Astrocyte (in vitro differentiated cells and primary cell): ENCODE results near the gene APOA5. TPM values are rescaled to one million over a fixed set of nuclear protein-coding genes. Genes with fewer than 3 reads are reported as not detected.

Source experiments
- DNase-seq: peaks from one replicate; pipeline ENCODE4 v3.0.0-alpha.2; 2010; ENCODE audit warnings: low read depth
- FAIRE-seq: peaks from 2 replicates; lab custom pipeline; 2011; peaks lifted over from hg19 to GRCh38; lab: Jason Lieb, UNC
- H2AFZ ChIP-seq: 2 replicates; pipeline ENCODE4 v1.6.0; 2012; ENCODE audit warnings: low read depth, low read length, inconsistent platforms
- H3K27ac ChIP-seq: 2 replicates; pipeline ENCODE4 v1.5.1; 2011; ENCODE audit warnings: low read depth, low read length, inconsistent platforms
- H3K27me3 ChIP-seq: 2 replicates; pipeline ENCODE4 v1.6.0; 2011; ENCODE audit warnings: low read length, inconsistent platforms; ENCODE audit not compliant: insufficient read depth
- H3K36me3 ChIP-seq: 2 replicates; pipeline ENCODE4 v1.5.1; 2011; ENCODE audit warnings: low read length, inconsistent platforms; ENCODE audit not compliant: insufficient read depth
- H3K4me1 ChIP-seq: 2 replicates; pipeline ENCODE4 v1.5.1; 2011; ENCODE audit warnings: low read length, inconsistent platforms; ENCODE audit not compliant: insufficient read depth
- H3K4me2 ChIP-seq: 2 replicates; pipeline ENCODE4 v1.6.0; 2012; ENCODE audit warnings: low read length, inconsistent platforms
- H3K4me3 ChIP-seq: 2 replicates; pipeline ENCODE4 v1.5.1; 2011; ENCODE audit warnings: low read depth, mild to moderate bottlenecking, low read length, inconsistent platforms; ENCODE audit not compliant: insufficient read depth
- H3K79me2 ChIP-seq: 2 replicates; pipeline ENCODE4 v1.6.0; 2012; ENCODE audit warnings: mild to moderate bottlenecking, low read length, inconsistent platforms; ENCODE audit not compliant: insufficient read depth
- H3K9ac ChIP-seq: 2 replicates; pipeline ENCODE4 v1.6.0; 2012; ENCODE audit warnings: mild to moderate bottlenecking, low read length, inconsistent platforms
- H3K9me3 ChIP-seq: 2 replicates; pipeline ENCODE4 v1.5.1; 2012; ENCODE audit warnings: low read depth, mild to moderate bottlenecking, low read length, inconsistent platforms; ENCODE audit not compliant: insufficient read depth
- H4K20me1 ChIP-seq: 2 replicates; pipeline ENCODE4 v1.6.0; 2012; ENCODE audit warnings: low read length, inconsistent platforms; ENCODE audit not compliant: insufficient read depth
- H3K27ac Mint-ChIP-seq: one replicate; pipeline ENCODE4 v1.8.0; 2021; ENCODE audit warnings: mild to moderate bottlenecking, mixed read lengths; ENCODE audit not compliant: unreplicated experiment
- H3K27me3 Mint-ChIP-seq: one replicate; pipeline ENCODE4 v1.8.0; 2021; ENCODE audit warnings: low read depth, mixed read lengths; ENCODE audit not compliant: unreplicated experiment
- H3K36me3 Mint-ChIP-seq: one replicate; pipeline ENCODE4 v1.8.0; 2021; ENCODE audit warnings: low read depth, mixed read lengths; ENCODE audit not compliant: unreplicated experiment
- H3K4me1 Mint-ChIP-seq: one replicate; pipeline ENCODE4 v1.8.0; 2021; ENCODE audit warnings: low read depth, mixed read lengths; ENCODE audit not compliant: unreplicated experiment
- H3K4me3 Mint-ChIP-seq: one replicate; pipeline ENCODE4 v1.8.0; 2021; ENCODE audit warnings: mild to moderate bottlenecking, moderate library complexity, mixed read lengths; ENCODE audit not compliant: unreplicated experiment
- H3K9me3 Mint-ChIP-seq: one replicate; pipeline ENCODE4 v1.8.0; 2021; ENCODE audit warnings: mild to moderate bottlenecking, mixed read lengths; ENCODE audit not compliant: unreplicated experiment
- CTCF ChIP-seq: IDR thresholded peaks from 2 replicates; pipeline ENCODE4 v1.5.1; 2011; ENCODE audit warnings: low read depth, mild to moderate bottlenecking, inconsistent platforms, low read length, moderate library complexity; ENCODE audit not compliant: insufficient read depth
- EZH2 ChIP-seq: IDR thresholded peaks from 2 replicates; pipeline ENCODE4 v1.6.1; 2012; ENCODE audit warnings: mild to moderate bottlenecking, low read length, inconsistent platforms; ENCODE audit not compliant: insufficient read depth
- total RNA-seq: library from RNA; stranded (reverse); gene quantifications from 2 replicates; pipeline ENCODE4 v1.2.1, GENCODE V29; 2021

The APOA5 gene
- total RNA-seq, 1 donor from 2014 or later: not detected

- Histone ChIP-seq H3K4me2 (no peak overlapping the region), H3K4me1 (no peaks in the 10 kb centered on the region), H3K36me3 (peaks cover 23% of the 10 kb centered on the region), H3K9me3 (no peaks in the 10 kb centered on the region), H3K9ac (no peak overlapping the region), H2AFZ (no peak overlapping the region), H3K79me2 (no peaks in the 10 kb centered on the region), H4K20me1 (peaks cover 6% of the 10 kb centered on the region), H3K27me3 (no peaks in the 10 kb centered on the region), H3K27ac (no peak overlapping the region), H3K4me3 (no peak overlapping the region)
- DNase-seq: no peak
- Mint-ChIP-seq H3K27me3 (no peaks in the 10 kb centered on the region), H3K4me1 (no peaks in the 10 kb centered on the region), H3K36me3 (peaks cover 2% of the 10 kb centered on the region), H3K9me3 (no peaks in the 10 kb centered on the region), H3K4me3 (no peak overlapping the region), H3K27ac (no peak overlapping the region)
- FAIRE-seq: no peak
- TF ChIP-seq EZH2 (no peak), CTCF (no peak)
Observed at GRCh38 chr11:116750070-116750718, 41.5 kb downstream of the APOA5 start.

- FAIRE-seq: no peak
- Histone ChIP-seq H3K9me3 (no peaks in the 10 kb centered on the region), H3K4me3 (no peak overlapping the region), H2AFZ (no peak overlapping the region), H3K27me3 (no peaks in the 10 kb centered on the region), H4K20me1 (no peaks in the 10 kb centered on the region), H3K9ac (no peak overlapping the region), H3K36me3 (no peaks in the 10 kb centered on the region), H3K27ac (peak overlapping the region; percentile 52), H3K4me1 (peaks cover 13% of the 10 kb centered on the region), H3K4me2 (peak overlapping the region; percentile 58), H3K79me2 (no peaks in the 10 kb centered on the region)
- DNase-seq: peak; percentile 77
- TF ChIP-seq EZH2 (no peak), CTCF (no peak)
- Mint-ChIP-seq H3K27ac (no peak overlapping the region), H3K4me3 (no peak overlapping the region), H3K36me3 (no peaks in the 10 kb centered on the region), H3K4me1 (peaks cover 14% of the 10 kb centered on the region), H3K9me3 (no peaks in the 10 kb centered on the region), H3K27me3 (no peaks in the 10 kb centered on the region)
Observed at GRCh38 chr11:116742104-116742503, 49.6 kb downstream of the APOA5 start.

- Histone ChIP-seq H3K9ac (no peak overlapping the region), H2AFZ (no peak overlapping the region), H3K27me3 (no peaks in the 10 kb centered on the region), H3K4me3 (no peak overlapping the region), H4K20me1 (no peaks in the 10 kb centered on the region), H3K79me2 (no peaks in the 10 kb centered on the region), H3K27ac (no peak overlapping the region), H3K4me1 (peaks cover 13% of the 10 kb centered on the region), H3K9me3 (no peaks in the 10 kb centered on the region), H3K36me3 (no peaks in the 10 kb centered on the region), H3K4me2 (no peak overlapping the region)
- Mint-ChIP-seq H3K27me3 (no peaks in the 10 kb centered on the region), H3K27ac (no peak overlapping the region), H3K36me3 (no peaks in the 10 kb centered on the region), H3K4me1 (peaks cover 14% of the 10 kb centered on the region), H3K9me3 (no peaks in the 10 kb centered on the region), H3K4me3 (no peak overlapping the region)
- FAIRE-seq (no peak), DNase-seq (no peak)
- TF ChIP-seq CTCF: no peak
- TF ChIP-seq EZH2: no peak
Observed at GRCh38 chr11:116740741-116741140, 50.9 kb downstream of the APOA5 start.
